Neural progenitor cell (in vitro differentiated cells): Measurements from ENCODE around the gene TECTB. TPM values are rescaled to one million over a fixed set of nuclear protein-coding genes. Genes with fewer than 3 reads are reported as not detected.

ENCODE experiments used
- DNase-seq: peaks from one replicate; pipeline ENCODE4 v3.0.0-alpha.2; 2016; ENCODE audit warnings: low spot score
- H2AFZ ChIP-seq: fragments of 200-600 bp; sonication (generic); replicated peaks from 2 replicates; pipeline ENCODE4 v1.6.1; 2016; ENCODE audit warnings: antibody characterized with exemption
- H3F3A ChIP-seq: fragments of 200-600 bp; sonication (generic); 2 replicates; pipeline ENCODE4 v1.6.1; 2016; ENCODE audit warnings: antibody characterized with exemption, low read depth
- H3K27ac ChIP-seq: fragments of 200-600 bp; sonication (generic); 2 replicates; pipeline ENCODE4 v1.5.1; 2016; ENCODE audit warnings: mild to moderate bottlenecking
- H3K27me3 ChIP-seq: fragments of 200-600 bp; sonication (generic); 2 replicates; pipeline ENCODE4 v1.6.1; 2016; ENCODE audit warnings: mild to moderate bottlenecking, moderate library complexity
- H3K36me3 ChIP-seq: fragments of 200-600 bp; sonication (generic); 2 replicates; pipeline ENCODE4 v1.5.1; 2016
- H3K4me1 ChIP-seq: fragments of 200-600 bp; sonication (generic); 2 replicates; pipeline ENCODE4 v1.6.1; 2016; ENCODE audit warnings: mixed run types
- H3K4me2 ChIP-seq: fragments of 200-600 bp; sonication (generic); 2 replicates; pipeline ENCODE4 v1.6.1; 2016
- H3K4me3 ChIP-seq: fragments of 200-600 bp; sonication (generic); 2 replicates; pipeline ENCODE4 v1.5.1; 2016
- H3K79me2 ChIP-seq: fragments of 200-600 bp; sonication (generic); 2 replicates; pipeline ENCODE4 v1.6.1; 2016; ENCODE audit warnings: low read depth
- H3K9ac ChIP-seq: fragments of 200-600 bp; sonication (generic); 2 replicates; pipeline ENCODE4 v1.6.1; 2016
- H3K9me3 ChIP-seq: fragments of 200-600 bp; sonication (generic); 2 replicates; pipeline ENCODE4 v1.5.1; 2016; ENCODE audit warnings: low read depth
- H4K20me1 ChIP-seq: fragments of 200-600 bp; sonication (generic); 2 replicates; pipeline ENCODE4 v1.6.1; 2016; ENCODE audit warnings: low read depth
- H3K27ac Mint-ChIP-seq: 3 replicates; pipeline ENCODE4 v1.8.0; 2021; ENCODE audit warnings: mixed read lengths
- H3K27me3 Mint-ChIP-seq: 2 replicates; pipeline ENCODE4 v1.8.0; 2022; ENCODE audit warnings: low read depth, mild to moderate bottlenecking, inconsistent platforms, moderate library complexity, mixed read lengths; ENCODE audit not compliant: insufficient read depth
- H3K36me3 Mint-ChIP-seq: 3 replicates; pipeline ENCODE4 v1.8.0; 2021; ENCODE audit warnings: mixed read lengths
- H3K4me1 Mint-ChIP-seq: 3 replicates; pipeline ENCODE4 v1.8.0; 2021; ENCODE audit warnings: mixed read lengths
- H3K4me3 Mint-ChIP-seq: 3 replicates; pipeline ENCODE4 v1.8.0; 2021; ENCODE audit warnings: mild to moderate bottlenecking, moderate library complexity, mixed read lengths
- H3K9me3 Mint-ChIP-seq: 3 replicates; pipeline ENCODE4 v1.8.0; 2020; ENCODE audit warnings: mixed read lengths
- EZH2 ChIP-seq: fragments of 200-600 bp; sonication (generic); IDR thresholded peaks from 2 replicates; pipeline ENCODE4 v1.6.1; 2017; ENCODE audit warnings: antibody characterized with exemption, mild to moderate bottlenecking, moderate library complexity
- EZH2phosphoT487 ChIP-seq: fragments of 200-600 bp; sonication (generic); IDR thresholded peaks from 2 replicates; pipeline ENCODE4 v1.6.1; 2017; ENCODE audit warnings: antibody characterized with exemption
- total RNA-seq: library from RNA; depleted of rRNA; stranded (reverse); fragments of >200 nt; gene quantifications from 2 replicates; pipeline ENCODE4 v1.2.3, GENCODE V29; 2015; ENCODE audit warnings: low replicate concordance
- TF ChIP-seq, protein P1 (sequence below): fragments of 200-600 bp; sonication (generic); IDR thresholded peaks from 2 replicates; pipeline ENCODE4 v1.5.1; 2017; ENCODE audit warnings: antibody characterized with exemption, mild to moderate bottlenecking

Gene TECTB
- total RNA-seq, 1 donor from 2014 or later: not detected

DNA sequence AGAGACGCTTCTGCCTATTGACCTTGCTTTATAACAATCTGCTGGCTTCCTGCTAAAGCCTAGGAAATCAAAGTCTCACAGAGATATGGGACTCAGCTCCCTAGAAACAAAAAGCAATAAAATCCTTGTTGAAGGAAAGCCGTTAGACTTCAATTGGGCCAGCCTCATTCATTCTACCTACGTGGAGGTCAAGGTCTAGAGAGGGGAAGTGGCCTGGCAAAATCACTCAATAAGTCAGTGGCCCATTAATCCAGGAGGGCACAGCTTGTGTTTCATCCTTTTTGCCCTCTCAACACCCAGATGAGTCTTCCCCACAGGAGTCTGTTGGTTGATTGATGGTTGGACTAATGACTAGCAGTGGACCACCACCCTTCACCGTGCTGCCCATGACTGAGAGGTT is 50.3 kb downstream of the TECTB start:
- H3K9ac ChIP-seq: no peak overlapping the region
- no peak overlapping the region for H3K4me3 Mint-ChIP-seq
- no peaks in the 10 kb centered on the region for H3K9me3 Mint-ChIP-seq
- peaks cover 8% of the 10 kb centered on the region for H3K4me1 Mint-ChIP-seq
- peaks cover 5% of the 10 kb centered on the region for H3K4me1 ChIP-seq
- H2AFZ ChIP-seq: no peak overlapping the region
- H3K27ac ChIP-seq: no peak overlapping the region
- no peak overlapping the region for H3K27ac Mint-ChIP-seq
- H3K27me3 Mint-ChIP-seq: no peaks in the 10 kb centered on the region
- H3F3A ChIP-seq: no peaks in the 10 kb centered on the region
- H3K4me3 ChIP-seq: no peak overlapping the region
- H3K36me3 ChIP-seq: no peaks in the 10 kb centered on the region
- H3K27me3 ChIP-seq: no peaks in the 10 kb centered on the region
- TF ChIP-seq EZH2: no peak
- TF ChIP-seq, protein P1, sequence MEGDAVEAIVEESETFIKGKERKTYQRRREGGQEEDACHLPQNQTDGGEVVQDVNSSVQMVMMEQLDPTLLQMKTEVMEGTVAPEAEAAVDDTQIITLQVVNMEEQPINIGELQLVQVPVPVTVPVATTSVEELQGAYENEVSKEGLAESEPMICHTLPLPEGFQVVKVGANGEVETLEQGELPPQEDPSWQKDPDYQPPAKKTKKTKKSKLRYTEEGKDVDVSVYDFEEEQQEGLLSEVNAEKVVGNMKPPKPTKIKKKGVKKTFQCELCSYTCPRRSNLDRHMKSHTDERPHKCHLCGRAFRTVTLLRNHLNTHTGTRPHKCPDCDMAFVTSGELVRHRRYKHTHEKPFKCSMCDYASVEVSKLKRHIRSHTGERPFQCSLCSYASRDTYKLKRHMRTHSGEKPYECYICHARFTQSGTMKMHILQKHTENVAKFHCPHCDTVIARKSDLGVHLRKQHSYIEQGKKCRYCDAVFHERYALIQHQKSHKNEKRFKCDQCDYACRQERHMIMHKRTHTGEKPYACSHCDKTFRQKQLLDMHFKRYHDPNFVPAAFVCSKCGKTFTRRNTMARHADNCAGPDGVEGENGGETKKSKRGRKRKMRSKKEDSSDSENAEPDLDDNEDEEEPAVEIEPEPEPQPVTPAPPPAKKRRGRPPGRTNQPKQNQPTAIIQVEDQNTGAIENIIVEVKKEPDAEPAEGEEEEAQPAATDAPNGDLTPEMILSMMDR: no peak
- TF ChIP-seq EZH2phosphoT487: no peak
- H3K4me2 ChIP-seq: no peak overlapping the region
- no peaks in the 10 kb centered on the region for H3K36me3 Mint-ChIP-seq
- H3K79me2 ChIP-seq: no peaks in the 10 kb centered on the region
- H4K20me1 ChIP-seq: no peaks in the 10 kb centered on the region
- no peak for DNase-seq
- H3K9me3 ChIP-seq: no peaks in the 10 kb centered on the region

DNA sequence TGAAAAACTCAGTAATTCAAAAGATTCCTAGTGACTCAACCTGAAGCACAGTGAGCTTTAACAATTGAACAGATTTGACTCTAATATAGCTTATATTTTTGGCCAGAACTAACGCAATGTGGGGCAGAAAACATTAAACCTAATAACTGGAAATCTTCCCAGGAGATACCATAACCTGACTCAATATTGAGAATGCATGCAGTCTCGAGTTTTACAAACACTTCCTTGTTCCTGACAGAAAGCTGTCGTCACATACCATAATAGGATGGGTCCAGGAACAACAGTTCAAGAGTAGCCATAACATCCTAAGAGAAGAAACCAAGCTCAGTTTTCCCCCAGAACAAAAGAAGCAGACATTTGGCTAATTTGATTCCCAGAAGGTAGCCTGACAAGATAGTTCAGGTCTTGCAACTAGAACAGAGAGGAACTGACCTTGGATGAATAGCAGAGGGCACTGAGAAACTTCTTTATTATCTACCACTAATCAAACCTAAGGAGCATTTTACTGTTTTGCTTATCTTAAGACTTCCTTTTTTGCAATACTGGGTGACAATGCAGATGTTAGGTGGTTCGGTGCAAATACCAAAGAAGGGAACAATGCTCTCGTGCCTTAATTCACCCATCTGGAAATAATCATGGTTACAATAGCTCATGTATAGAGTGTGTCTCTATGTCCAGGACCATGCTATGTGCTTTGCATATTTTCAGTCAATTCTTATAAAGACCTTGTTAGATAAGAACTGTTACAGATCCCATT is 52.1 kb downstream of the TECTB start:
- H3K9me3 ChIP-seq: no peaks in the 10 kb centered on the region
- Mint-ChIP-seq H3K9me3 (no peaks in the 10 kb centered on the region), H3K4me3 (no peak overlapping the region), H3K27ac (no peak overlapping the region), H3K36me3 (no peaks in the 10 kb centered on the region), H3K4me1 (peaks cover 6% of the 10 kb centered on the region), H3K27me3 (peaks cover 3% of the 10 kb centered on the region)
- no peaks in the 10 kb centered on the region for H3F3A ChIP-seq
- H3K9ac ChIP-seq: no peak overlapping the region
- no peak for DNase-seq
- H3K4me3 ChIP-seq: no peak overlapping the region
- H3K36me3 ChIP-seq: no peaks in the 10 kb centered on the region
- H2AFZ ChIP-seq: no peak overlapping the region
- no peaks in the 10 kb centered on the region for H3K79me2 ChIP-seq
- no peaks in the 10 kb centered on the region for H3K27me3 ChIP-seq
- TF ChIP-seq, protein P1: no peak
- peaks cover 5% of the 10 kb centered on the region for H3K4me1 ChIP-seq
- H3K4me2 ChIP-seq: no peak overlapping the region
- H4K20me1 ChIP-seq: no peaks in the 10 kb centered on the region
- H3K27ac ChIP-seq: no peak overlapping the region

DNA sequence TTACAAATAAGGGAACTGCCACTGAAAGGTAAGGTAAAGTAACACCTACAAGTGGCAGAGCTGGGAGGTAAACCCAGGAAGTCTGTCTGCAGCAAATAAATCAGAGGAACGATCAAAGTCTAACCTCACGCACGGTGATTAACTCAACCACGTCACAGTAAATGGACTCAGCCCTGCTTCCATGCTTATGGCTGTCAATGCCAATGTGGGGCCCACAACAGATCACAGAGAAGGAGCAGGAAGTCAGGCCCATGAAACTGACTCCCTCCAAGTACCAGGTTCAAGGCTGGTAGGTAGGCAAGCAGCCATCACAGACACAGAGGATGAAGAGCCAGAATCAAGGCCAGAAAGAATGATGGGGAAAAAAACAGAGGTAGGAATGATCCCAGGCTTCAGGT is 52.7 kb downstream of the TECTB start:
- H3K4me1 Mint-ChIP-seq: peaks cover 6% of the 10 kb centered on the region
- H2AFZ ChIP-seq: peak overlapping the region; percentile 42
- DNase-seq: no peak

More for the DNA sequence above, 52.7 kb downstream of the TECTB start:
- no peaks in the 10 kb centered on the region for H3K36me3 Mint-ChIP-seq
- H3K9ac ChIP-seq: no peak overlapping the region
- H3K4me1 ChIP-seq: peaks cover 5% of the 10 kb centered on the region
- H3K9me3 ChIP-seq: no peaks in the 10 kb centered on the region
- H3F3A ChIP-seq: no peaks in the 10 kb centered on the region
- no peaks in the 10 kb centered on the region for H3K36me3 ChIP-seq
- H4K20me1 ChIP-seq: no peaks in the 10 kb centered on the region
- no peak overlapping the region for H3K27ac ChIP-seq
- H3K79me2 ChIP-seq: no peaks in the 10 kb centered on the region
- H3K4me3 Mint-ChIP-seq: no peak overlapping the region
- no peak overlapping the region for H3K27ac Mint-ChIP-seq
- peaks cover 3% of the 10 kb centered on the region for H3K27me3 Mint-ChIP-seq
- no peaks in the 10 kb centered on the region for H3K27me3 ChIP-seq
- no peaks in the 10 kb centered on the region for H3K9me3 Mint-ChIP-seq
- H3K4me3 ChIP-seq: no peak overlapping the region
- no peak overlapping the region for H3K4me2 ChIP-seq
- TF ChIP-seq EZH2 (no peak), EZH2phosphoT487 (no peak)
- TF ChIP-seq, protein P1: no peak
